Effector memory CD4-positive, alpha-beta T cell (primary cell): Measurements from ENCODE around the gene SH3BGR.

Source experiments
- DNase-seq, 3 donors: peaks; one replicate each; pipeline ENCODE4 v3.0.0-alpha.2; 2020
- H3K27ac ChIP-seq: 2 replicates; pipeline ENCODE4 v1.7.0; 2013; ENCODE audit warnings: mild to moderate bottlenecking, low read length, moderate library complexity; ENCODE audit not compliant: insufficient read depth, poor library complexity, severe bottlenecking
- H3K27me3 ChIP-seq: replicated peaks from 2 replicates; pipeline ENCODE4 v1.7.0; 2013; ENCODE audit warnings: mild to moderate bottlenecking, low read length; ENCODE audit not compliant: insufficient read depth, control insufficient read depth, poor library complexity, severe bottlenecking
- H3K36me3 ChIP-seq: 2 replicates; pipeline ENCODE4 v1.7.0; 2013; ENCODE audit warnings: mild to moderate bottlenecking, low read length, moderate library complexity; ENCODE audit not compliant: control insufficient read depth, insufficient read depth
- H3K4me1 ChIP-seq: 2 replicates; pipeline ENCODE4 v1.7.0; 2013; ENCODE audit warnings: low read length, mild to moderate bottlenecking; ENCODE audit not compliant: control insufficient read depth, insufficient read depth, poor library complexity, severe bottlenecking
- H3K4me3 ChIP-seq: 2 replicates; pipeline ENCODE4 v1.7.0; 2013; ENCODE audit warnings: low read length, low read depth, mild to moderate bottlenecking; ENCODE audit not compliant: insufficient read depth, poor library complexity, severe bottlenecking
- H3K9me3 ChIP-seq: 2 replicates; pipeline ENCODE4 v1.7.0; 2013; ENCODE audit warnings: mild to moderate bottlenecking, low read length, moderate library complexity; ENCODE audit not compliant: control insufficient read depth

The SH3BGR gene

DNA sequence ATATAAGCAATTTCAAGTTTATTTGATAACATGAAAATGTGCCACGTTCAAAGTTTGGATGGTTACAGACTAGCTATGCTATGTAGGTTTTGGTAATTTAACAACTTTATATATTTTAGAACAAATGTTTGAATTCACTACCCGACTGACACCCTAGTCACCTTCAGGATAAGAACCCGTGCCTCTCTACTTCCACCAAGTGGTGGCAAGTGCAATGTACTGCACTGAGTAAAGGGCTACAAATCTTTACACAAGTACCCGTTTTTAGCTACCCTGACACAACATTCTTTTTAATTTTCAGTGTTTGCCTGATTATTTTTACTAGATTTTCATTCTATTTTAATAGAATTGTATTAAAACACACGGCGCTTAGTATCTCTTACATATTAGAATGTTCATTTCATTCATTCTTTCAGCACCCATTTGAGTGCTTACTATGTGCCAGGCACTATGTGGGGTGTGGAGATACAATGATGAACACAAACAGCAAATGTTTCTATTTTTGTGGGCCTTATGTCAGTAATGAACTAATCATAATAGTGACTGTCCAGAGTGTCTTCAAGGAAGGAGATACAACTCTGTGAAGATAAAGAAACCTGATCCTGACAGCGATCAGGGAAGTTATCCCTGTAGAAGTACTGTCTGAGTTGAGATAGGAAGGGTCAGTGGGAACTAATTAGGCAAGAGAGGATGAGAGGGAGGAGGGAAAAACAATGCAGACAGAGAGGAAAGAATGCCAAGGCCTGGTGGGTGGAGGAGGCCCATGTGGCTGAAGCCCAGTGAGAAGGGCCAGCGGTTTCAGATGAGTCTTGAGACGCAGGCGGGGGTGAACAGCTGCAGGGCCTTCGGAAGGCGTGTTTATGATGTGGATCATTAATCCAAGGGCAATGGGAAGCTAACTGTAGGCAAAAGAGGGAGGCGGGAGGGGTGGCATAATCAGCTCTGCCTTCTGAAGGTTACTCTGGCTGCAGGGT, 10.0 kb upstream of the SH3BGR start:
- Histone ChIP-seq H3K27me3 (no peaks in the 10 kb centered on the region), H3K9me3 (no peaks in the 10 kb centered on the region), H3K27ac (no peak overlapping the region), H3K4me1 (no peaks in the 10 kb centered on the region), H3K4me3 (no peak overlapping the region), H3K36me3 (no peaks in the 10 kb centered on the region)
- no peak for DNase-seq

DNA sequence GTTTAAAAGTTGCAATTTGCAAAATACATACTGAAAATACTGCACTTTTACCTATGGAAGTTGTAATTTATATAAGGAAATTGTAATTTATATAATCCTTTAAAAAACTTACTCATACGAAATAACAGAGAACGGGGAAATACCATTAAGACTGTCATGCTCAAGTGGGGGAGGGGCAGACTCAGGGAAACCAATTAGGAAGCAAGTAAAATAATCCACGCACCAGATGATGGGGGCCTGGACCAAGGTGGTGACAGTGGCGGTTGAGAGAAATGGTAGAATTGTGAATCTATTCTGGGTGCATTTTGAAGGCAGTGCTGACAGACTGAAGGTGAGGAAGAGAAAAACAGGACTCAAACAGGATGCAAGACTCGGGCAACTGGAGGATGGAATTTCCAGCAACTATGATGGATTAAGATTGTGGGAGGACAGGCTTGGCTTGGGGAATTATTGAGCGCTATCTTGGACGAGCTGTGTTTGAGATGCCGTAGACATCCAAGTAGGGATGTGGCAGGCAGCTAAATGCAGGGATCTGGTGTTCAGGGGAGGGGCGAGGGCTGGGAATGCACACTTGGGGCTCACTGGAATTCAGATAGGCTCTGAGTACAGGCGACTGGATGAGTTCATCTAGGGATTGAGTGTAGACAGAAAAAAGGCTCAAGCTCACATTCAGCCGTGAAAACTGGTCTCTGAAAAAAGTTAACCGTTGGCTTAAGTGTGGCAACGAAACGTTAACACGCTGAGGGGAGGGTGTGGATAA, 7.2 kb upstream of the SH3BGR start:
- Histone ChIP-seq H3K4me3 (peak overlapping the region; percentile 89), H3K4me1 (no peaks in the 10 kb centered on the region), H3K27me3 (no peaks in the 10 kb centered on the region), H3K36me3 (no peaks in the 10 kb centered on the region), H3K9me3 (no peaks in the 10 kb centered on the region), H3K27ac (peak overlapping the region; percentile 71)
- DNase-seq = no peak

DNA sequence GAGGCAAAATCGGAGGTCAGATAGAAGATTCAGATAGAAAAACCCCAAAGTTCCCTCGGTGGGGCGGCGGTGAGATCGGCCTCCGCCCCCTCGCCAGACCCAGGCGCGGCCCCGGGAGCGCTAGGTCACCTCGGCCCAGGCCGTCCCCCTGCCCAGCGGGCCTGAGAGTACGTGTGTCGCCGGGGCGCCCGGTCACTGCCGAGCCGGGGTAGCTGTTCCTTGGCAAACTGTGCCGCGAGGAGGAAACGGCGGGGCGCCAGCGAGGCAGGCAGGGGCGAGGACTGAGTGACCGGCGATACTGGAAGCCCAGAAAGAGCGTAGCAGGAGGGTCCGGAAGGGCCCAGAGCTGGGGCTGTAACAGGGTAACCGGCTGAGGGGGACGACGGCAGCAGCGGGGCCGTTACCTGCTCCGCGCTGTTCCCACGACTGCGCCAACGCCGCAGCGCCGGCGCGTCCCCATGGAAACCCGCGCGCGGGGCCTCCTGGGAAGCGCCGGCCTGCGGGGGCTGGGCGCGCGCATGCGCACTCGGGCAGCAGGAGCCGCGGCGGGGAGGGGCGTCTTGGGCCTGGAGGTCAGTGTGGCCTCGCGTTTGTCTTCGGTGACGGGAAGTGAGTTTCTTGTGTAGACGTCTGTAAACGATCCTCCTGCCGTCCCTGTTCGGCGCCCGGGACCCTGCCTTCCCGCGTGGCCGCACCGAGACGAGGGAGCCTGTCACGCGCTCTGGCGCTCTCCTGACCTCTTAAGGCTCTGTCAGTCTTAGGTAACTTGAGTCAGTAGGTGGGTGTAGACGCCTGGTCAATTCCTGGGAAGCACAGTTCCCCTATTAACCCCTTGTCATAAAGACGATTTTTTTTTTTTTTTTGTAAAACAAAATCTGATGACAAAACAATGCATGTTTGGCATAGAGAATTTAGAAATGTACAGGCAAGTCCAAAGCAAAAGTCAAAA, 6.2 kb upstream of the SH3BGR start, which contains the start of gene LCA5L:
TSS of gene LCA5L (minus strand) at position 458 of the 949 bp plus-strand sequence. CDS start 17,285 bp downstream, outside the sequence.
- Histone ChIP-seq H3K27me3 (no peaks in the 10 kb centered on the region), H3K27ac (peak within 1 kb of the TSS; percentile 71), H3K36me3 (no peaks in the 10 kb centered on the region), H3K9me3 (no peaks in the 10 kb centered on the region), H3K4me1 (no peaks in the 10 kb centered on the region), H3K4me3 (peak within 1 kb of the TSS; percentile 89)
- DNase-seq = peak; percentile 79 to 89 (median 85)

DNA sequence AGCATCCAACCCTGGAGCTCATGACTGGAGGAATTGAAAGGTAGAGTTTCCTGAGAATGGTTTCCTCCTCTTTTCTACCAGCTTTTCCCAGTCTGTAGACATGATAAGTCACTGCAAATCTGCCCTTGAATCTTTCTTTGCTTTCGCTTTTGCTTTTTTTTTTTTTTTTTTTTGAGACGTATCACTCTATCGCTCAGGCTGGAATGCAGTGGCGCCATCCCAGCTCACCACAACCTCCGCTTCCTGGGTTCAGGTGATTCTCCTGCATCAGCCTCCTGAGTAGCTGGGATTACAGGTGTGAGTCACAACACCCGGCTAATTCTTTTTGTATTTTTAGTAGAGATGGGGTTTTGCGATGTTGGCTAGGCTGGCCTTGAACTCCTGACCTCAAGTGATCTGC, 4.5 kb upstream of the SH3BGR start:
- no peaks in the 10 kb centered on the region for H3K27me3 ChIP-seq
- no peak for DNase-seq
- no peaks in the 10 kb centered on the region for H3K9me3 ChIP-seq
- no peaks in the 10 kb centered on the region for H3K4me1 ChIP-seq
- no peak overlapping the region for H3K27ac ChIP-seq
- H3K4me3 ChIP-seq = no peak overlapping the region
- no peaks in the 10 kb centered on the region for H3K36me3 ChIP-seq

DNA sequence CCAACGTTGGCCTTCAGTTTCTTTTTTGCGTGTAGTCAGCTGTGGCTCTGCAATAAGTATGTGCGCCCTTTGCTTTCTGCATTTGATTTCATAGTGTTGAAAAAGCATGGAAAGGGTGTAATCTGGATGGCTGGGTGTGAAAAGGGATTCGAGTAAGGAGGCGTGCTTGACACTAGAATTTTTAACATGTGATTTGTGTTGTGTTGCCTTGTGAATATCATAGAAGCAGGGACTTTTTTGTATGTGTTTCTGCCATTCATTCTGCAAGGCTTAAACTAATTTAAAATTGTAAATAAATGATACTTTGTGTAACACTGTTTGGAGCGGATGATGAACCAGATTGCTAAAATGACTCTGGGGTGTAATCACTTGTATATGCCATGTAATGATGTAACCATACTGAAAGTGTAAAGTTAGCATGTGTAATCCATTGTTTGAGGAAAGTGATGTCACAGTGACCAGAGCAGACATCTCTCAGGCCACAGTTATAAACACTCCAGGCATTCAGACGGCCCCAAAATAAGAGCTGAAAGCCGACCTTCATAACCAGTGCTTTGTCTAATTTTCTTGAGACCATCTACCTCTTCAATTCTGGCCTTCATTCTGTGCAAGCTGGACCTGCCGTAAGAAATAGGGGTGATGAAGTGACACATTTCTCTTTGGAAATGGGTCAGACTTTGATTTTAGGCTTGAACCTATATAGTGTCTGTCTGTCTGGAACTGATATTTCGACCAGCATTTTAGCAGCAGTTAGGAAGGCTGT, 618 bp downstream of the SH3BGR start:
- H3K27ac ChIP-seq = no peak overlapping the region
- H3K27me3 ChIP-seq = no peaks in the 10 kb centered on the region
- no peaks in the 10 kb centered on the region for H3K36me3 ChIP-seq
- H3K9me3 ChIP-seq = no peaks in the 10 kb centered on the region
- DNase-seq = no peak
- H3K4me1 ChIP-seq = no peaks in the 10 kb centered on the region
- H3K4me3 ChIP-seq = no peak overlapping the region

DNA sequence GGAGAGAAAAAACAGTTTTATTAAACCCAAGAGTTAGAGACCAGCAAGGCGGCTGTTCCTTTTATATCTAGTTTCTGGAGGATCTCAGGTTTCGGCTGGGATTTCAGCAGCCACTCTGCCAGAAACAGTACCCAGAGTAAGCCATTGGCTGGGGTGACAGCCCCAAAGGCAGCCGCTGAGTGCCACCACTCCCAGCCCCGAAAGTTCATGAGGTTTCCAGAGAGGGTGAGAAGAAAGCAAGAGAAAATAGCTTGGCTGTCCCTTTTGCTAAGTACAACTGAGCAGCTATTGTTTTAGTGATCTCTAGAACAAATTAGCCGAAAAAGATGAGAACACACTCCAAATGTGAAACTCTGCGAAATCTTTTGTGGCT, 1.2 kb downstream of the SH3BGR start:
- no peaks in the 10 kb centered on the region for H3K4me1 ChIP-seq
- no peaks in the 10 kb centered on the region for H3K9me3 ChIP-seq
- H3K4me3 ChIP-seq = no peak overlapping the region
- no peak overlapping the region for H3K27ac ChIP-seq
- no peak for DNase-seq
- H3K27me3 ChIP-seq = no peaks in the 10 kb centered on the region
- no peaks in the 10 kb centered on the region for H3K36me3 ChIP-seq

DNA sequence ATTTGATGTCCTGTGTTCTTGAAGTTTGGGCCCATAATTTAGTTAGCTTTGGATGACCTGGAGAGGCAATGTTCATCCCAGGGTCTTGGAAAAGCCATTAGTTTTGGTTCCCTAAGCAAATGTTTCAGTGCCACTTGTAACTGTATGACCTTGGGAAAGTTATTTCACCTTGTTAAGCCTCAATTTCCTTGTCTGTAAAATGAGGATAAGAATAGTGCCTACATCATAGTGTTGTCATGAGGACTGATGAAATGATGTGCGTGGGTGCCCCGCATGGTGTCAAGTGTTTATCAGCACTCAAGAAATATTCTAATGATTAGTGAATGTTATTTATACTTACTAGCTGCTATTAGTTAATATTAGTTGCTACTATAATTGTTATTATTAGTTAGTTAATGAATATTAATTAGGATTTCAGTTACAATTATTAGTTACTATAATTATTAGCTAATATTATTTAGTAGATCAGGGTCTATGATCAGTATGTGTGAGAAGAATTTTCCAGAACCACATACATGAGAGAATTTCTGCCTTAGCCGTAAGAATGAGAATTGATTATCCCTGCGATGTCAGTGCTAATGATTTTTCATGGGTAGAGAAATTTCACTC, 1.9 kb downstream of the SH3BGR start:
- no peaks in the 10 kb centered on the region for H3K4me1 ChIP-seq

DNA sequence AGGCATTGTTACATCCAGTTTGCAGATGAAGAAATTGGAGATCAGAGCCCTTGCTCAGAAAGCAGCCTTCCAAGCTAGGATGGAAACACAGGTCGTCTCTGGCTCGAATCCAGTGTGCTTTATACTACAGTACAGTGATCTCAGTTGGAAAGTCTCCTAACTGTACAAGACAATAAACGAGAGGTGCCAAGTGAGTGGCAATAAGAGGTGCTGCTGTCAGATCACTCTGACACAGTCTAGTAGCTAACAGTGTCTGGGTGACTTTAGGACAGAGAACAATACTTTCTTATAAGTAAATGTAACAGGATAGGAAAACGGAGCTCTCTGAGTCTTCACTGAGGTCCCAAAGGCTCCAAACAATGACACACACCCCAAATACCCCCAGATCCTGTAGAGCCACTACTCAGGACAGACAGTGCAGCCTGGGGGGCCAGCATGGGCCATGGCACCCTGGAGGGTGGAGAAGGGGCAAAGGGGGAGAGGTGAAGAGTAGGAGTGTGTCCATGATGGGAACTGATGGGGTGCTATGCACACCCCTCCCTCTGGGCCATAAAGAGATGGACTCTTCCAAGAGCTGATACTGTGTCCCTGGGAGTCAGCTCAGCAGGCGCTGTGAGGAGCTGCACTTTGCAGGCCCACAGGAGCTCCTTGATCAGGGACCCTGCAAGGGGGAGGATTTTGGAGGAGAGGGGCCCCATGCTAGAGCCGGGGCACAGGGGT, 3.3 kb downstream of the SH3BGR start:
- Histone ChIP-seq H3K36me3 (no peaks in the 10 kb centered on the region), H3K27ac (no peak overlapping the region), H3K9me3 (no peaks in the 10 kb centered on the region), H3K4me1 (no peaks in the 10 kb centered on the region), H3K27me3 (no peaks in the 10 kb centered on the region), H3K4me3 (no peak overlapping the region)
- DNase-seq = no peak

More for the DNA sequence above, 1.9 kb downstream of the SH3BGR start:
- Histone ChIP-seq H3K9me3 (no peaks in the 10 kb centered on the region), H3K36me3 (no peaks in the 10 kb centered on the region), H3K27ac (no peak overlapping the region), H3K4me3 (no peak overlapping the region), H3K27me3 (no peaks in the 10 kb centered on the region)
- DNase-seq = no peak
